Endothelial cell of umbilical vein (primary cell): ENCODE results near the gene PAX5.

Experiments used
- EZH2 ChIP-seq: IDR thresholded peaks from 2 replicates; pipeline ENCODE4 v1.6.1; 2012; ENCODE audit warnings: borderline replicate concordance, low read depth, mild to moderate bottlenecking, moderate library complexity, low read length, inconsistent platforms; ENCODE audit not compliant: severe bottlenecking
- FOS ChIP-seq: IDR thresholded peaks from 2 replicates; pipeline ENCODE4 v1.6.1; 2011; ENCODE audit warnings: mild to moderate bottlenecking, low read length, moderate library complexity, borderline replicate concordance; ENCODE audit not compliant: insufficient read depth
- POLR2A ChIP-seq: IDR thresholded peaks from 2 replicates; pipeline ENCODE4 v1.6.1; 2012; ENCODE audit warnings: low read depth, mild to moderate bottlenecking, control low read depth, low read length
- POLR2AphosphoS5 ChIP-seq: IDR thresholded peaks from 2 replicates; pipeline ENCODE4 v1.6.1; 2012; ENCODE audit warnings: low read depth, mild to moderate bottlenecking, control low read depth, low read length, moderate library complexity; ENCODE audit not compliant: insufficient read depth
- TF ChIP-seq, protein P1 (sequence below), 2 donors: IDR thresholded peaks; 1 replicate in 1 of 2; 2 replicates in 1 of 2; pipeline ENCODE4 v1.5.1; 2011; ENCODE audit warnings: low read length in 2 of 2, mild to moderate bottlenecking in 2 of 2, moderate library complexity in 2 of 2, control low read depth in 1 of 2, inconsistent platforms in 1 of 2, low read depth in 1 of 2; ENCODE audit not compliant: insufficient read depth in 1 of 2; ENCODE audit errors: extremely low read depth in 1 of 2
- TF ChIP-seq, protein P2 (sequence below): IDR thresholded peaks from 2 replicates; pipeline ENCODE4 v1.6.1; 2011; ENCODE audit not compliant: insufficient read depth, insufficient read length

DNA sequence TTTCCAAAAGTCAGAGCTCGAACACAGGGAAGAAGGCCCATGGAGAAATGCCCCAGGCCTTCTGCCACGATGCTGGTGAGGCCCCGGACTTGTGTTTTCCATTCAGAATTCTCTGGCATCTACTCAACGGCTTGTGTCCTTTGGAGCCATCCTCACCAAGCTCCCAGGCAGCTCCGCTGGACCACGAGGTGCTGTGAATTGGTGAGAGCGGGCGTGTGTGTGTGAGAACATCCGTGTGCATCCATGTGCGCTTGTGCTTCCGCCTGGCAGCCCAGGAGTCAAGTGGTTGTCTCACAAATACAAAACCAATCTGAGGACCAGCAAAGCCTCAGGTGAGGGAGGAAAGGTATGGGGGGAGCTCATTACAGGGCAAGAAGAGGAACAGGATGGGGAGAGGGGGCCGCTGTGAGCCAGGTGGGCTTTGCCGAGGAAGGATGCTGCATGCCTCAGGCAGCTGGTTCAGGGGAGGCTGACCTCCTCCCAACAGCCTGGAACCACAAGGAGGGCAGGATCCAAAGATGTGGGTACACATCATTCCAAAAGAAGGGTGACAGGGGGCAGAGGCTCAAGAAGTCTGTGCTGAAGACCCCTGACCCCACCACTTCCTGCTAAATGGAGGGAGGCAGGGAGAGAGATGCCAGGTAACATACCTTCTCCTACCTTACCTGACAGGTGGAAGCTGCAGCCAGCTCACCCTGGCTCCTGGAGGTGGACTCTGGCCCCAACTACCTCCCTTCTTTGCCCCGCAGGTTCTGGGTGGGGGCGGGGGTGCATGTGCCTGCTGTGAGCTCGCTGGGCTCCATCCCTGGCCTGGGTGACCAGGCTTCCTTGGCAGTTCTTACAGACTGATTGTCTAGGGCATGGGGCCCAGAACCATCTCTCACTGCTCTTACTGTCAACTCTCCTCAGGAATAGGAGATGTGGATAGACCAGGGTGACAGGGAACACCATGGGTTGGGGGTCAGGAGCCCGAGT, 196.3 kb downstream of the PAX5 start:
- TF ChIP-seq, protein P1, sequence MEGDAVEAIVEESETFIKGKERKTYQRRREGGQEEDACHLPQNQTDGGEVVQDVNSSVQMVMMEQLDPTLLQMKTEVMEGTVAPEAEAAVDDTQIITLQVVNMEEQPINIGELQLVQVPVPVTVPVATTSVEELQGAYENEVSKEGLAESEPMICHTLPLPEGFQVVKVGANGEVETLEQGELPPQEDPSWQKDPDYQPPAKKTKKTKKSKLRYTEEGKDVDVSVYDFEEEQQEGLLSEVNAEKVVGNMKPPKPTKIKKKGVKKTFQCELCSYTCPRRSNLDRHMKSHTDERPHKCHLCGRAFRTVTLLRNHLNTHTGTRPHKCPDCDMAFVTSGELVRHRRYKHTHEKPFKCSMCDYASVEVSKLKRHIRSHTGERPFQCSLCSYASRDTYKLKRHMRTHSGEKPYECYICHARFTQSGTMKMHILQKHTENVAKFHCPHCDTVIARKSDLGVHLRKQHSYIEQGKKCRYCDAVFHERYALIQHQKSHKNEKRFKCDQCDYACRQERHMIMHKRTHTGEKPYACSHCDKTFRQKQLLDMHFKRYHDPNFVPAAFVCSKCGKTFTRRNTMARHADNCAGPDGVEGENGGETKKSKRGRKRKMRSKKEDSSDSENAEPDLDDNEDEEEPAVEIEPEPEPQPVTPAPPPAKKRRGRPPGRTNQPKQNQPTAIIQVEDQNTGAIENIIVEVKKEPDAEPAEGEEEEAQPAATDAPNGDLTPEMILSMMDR (IDR thresholded peaks at IDR 0.05; ENCODE audit: extremely low read depth in 1 of 2, insufficient read depth in 1 of 2, low read depth in 1 of 2, low read length in 2 of 2): no peak
- TF ChIP-seq POLR2A: no peak
- TF ChIP-seq, protein P2, sequence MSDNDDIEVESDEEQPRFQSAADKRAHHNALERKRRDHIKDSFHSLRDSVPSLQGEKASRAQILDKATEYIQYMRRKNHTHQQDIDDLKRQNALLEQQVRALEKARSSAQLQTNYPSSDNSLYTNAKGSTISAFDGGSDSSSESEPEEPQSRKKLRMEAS: no peak
- no peak for TF ChIP-seq POLR2AphosphoS5
- no peak for TF ChIP-seq EZH2
- TF ChIP-seq FOS: no peak
